Fibroblast of lung (primary cell): Measurements from ENCODE around the gene DPYSL3.

Source experiments
- CTCF ChIP-seq, 2 donors: IDR thresholded peaks in 1 of 2; conservative IDR thresholded peaks in 1 of 2; 1 replicate in 1 of 2; 2 replicates in 1 of 2; pipeline ENCODE4 v1.5.1; 2011 to 2012; ENCODE audit warnings: low read length in 2 of 2, control low read depth in 1 of 2, inconsistent platforms in 1 of 2, low read depth in 1 of 2, mild to moderate bottlenecking in 1 of 2
- EZH2 ChIP-seq: IDR thresholded peaks from 2 replicates; pipeline ENCODE4 v1.5.1; 2012; ENCODE audit warnings: low read length, control low read depth, mild to moderate bottlenecking; ENCODE audit errors: missing control alignments

- no peak for TF ChIP-seq CTCF (conservative IDR thresholded peaks at IDR 0.05 in 1 of 2, IDR thresholded peaks at IDR 0.05 in 1 of 2; ENCODE audit: low read depth in 1 of 2, low read length in 2 of 2)
- no peak for TF ChIP-seq EZH2
These were observed 1.0 kb upstream of the DPYSL3 start for GRCh38 chr5:147510885-147511284.
